Stimulated activated CD4-positive, alpha-beta T cell treated with anti-CD3 and anti-CD28 coated beads, TNF-alpha, amount 100 ng/mL, for 48 hours (primary cell): ENCODE results near the gene TRAPPC5.

ENCODE experiments used
- DNase-seq, 3 donors: peaks; one replicate each; pipeline ENCODE4 v3.0.0-alpha.2; 2020; ENCODE audit warnings: low read depth in 3 of 3

The TRAPPC5 gene

GRCh38 chr19:7730286-7731217, 49.9 kb downstream of the TRAPPC5 start:
- no peak for DNase-seq

GRCh38 chr19:7731218-7731595, 50.6 kb downstream of the TRAPPC5 start:
- no peak for DNase-seq

- no peak for DNase-seq
These were observed 51.0 kb downstream of the TRAPPC5 start for GRCh38 chr19:7731615-7732014.

DNA sequence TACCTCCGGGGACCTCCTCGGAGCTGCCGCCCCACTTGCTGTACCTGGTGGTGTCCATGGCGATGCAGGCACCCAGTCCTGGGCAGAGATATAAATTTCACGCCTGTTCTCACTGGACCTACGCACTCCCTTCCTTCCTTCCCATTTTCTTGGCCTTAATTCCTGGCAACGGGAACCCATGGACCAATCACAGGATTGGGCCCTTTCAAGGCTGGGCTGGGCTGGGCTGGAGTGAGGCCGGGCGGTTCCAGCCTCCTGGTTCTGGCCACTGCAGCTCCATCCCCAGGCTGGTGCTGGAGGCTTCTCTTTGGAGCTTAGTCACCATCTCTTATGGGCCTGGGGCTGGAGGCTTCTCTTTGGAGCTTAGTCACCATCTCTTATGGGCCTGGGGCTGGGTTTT, 51.4 kb downstream of the TRAPPC5 start, which contains the start of gene CLEC4G:
TSS of gene CLEC4G (minus strand) at position 66 of the 400 bp plus-strand sequence. CDS start at position 58, 8 bp downstream.
- DNase-seq = no peak

DNA sequence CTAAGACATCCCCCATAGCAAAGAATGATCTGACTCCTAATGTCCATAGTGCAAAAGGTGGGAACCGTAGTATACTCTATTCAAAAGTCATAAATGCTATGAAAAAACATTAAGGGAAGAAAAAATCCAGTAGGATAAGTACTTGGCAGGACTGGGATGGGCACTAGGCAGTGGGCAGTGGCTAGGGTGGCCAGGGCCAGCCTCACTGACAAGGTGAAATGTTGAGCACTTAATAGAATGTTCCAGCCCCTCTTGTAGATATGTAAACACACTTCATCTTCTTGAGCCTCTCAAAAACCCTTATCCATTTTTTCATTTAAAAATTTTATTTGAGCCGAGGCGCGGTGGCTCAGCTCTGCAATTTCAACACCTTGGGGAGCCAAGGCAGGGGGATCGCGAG, 52.7 kb downstream of the TRAPPC5 start:
- no peak for DNase-seq

GRCh38 chr19:7734220-7735203, 53.9 kb downstream of the TRAPPC5 start:
- no peak for DNase-seq

- DNase-seq = no peak
These were observed 55.5 kb downstream of the TRAPPC5 start for GRCh38 chr19:7736148-7736547.

DNA sequence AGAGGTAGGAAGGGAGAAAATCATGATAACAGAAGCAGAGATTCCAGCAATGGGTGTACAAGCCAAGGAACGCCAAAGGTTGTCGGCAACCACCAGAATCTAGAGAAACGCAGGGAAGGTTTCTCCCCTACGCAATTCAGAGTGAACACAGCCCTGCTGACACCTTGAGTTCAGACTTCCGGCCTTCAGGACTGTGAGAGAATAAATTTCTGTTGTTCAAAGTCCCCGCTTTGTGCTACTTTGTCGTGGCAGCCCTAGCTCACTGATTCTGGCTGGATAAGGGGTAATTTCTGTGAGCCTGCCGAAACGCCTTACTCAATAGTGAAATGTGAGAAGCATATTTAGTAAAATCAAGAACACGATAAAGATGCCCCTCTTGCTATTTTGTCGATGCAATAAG, 56.6 kb downstream of the TRAPPC5 start:
- no peak for DNase-seq
